Muscle layer of duodenum (tissue), 2 donors: ENCODE measurements around the gene ADAMTSL5.

Experiments used
- H3K27ac ChIP-seq: one replicate; pipeline ENCODE4 v1.7.0; 2013; ENCODE audit warnings: mild to moderate bottlenecking, low read length
- H3K27me3 ChIP-seq: one replicate; pipeline ENCODE4 v1.7.0; 2013; ENCODE audit warnings: low read depth, mild to moderate bottlenecking, control low read depth, low read length
- H3K36me3 ChIP-seq, 2 donors: one replicate each; pipeline ENCODE4 v1.7.0; 2013; ENCODE audit warnings: low read length in 2 of 2, control low read depth in 1 of 2, mild to moderate bottlenecking in 1 of 2; ENCODE audit not compliant: insufficient read depth in 2 of 2, control insufficient read depth in 1 of 2
- H3K4me1 ChIP-seq, 2 donors: one replicate each; pipeline ENCODE4 v1.7.0; 2013; ENCODE audit warnings: low read length in 2 of 2, mild to moderate bottlenecking in 2 of 2, control low read depth in 1 of 2, moderate library complexity in 1 of 2; ENCODE audit not compliant: insufficient read depth in 2 of 2, control insufficient read depth in 1 of 2
- H3K4me3 ChIP-seq, 2 donors: one replicate each; pipeline ENCODE4 v1.7.0; 2013; ENCODE audit warnings: low read length in 2 of 2, low read depth in 1 of 2, mild to moderate bottlenecking in 1 of 2
- H3K9me3 ChIP-seq, 2 donors: one replicate each; pipeline ENCODE4 v1.7.0; 2013; ENCODE audit warnings: low read length in 2 of 2, control low read depth in 1 of 2, mild to moderate bottlenecking in 1 of 2; ENCODE audit not compliant: control insufficient read depth in 1 of 2
- donor health status: healthy.

ADAMTSL5 gene

GRCh38 chr19:1512671-1513498 lies at the start of gene ADAMTSL5:
Gene ADAMTSL5, minus strand, starts transcription at chr19:1513019. Its CDS starts 2,076 bp downstream, at chr19:1510943.
- Histone ChIP-seq H3K27me3 (peaks cover 3% of the 10 kb centered on the region), H3K4me3 (peak within 1 kb of the TSS; percentile 44 to 61), H3K36me3 (no peaks in the 10 kb centered on the region), H3K4me1 (peaks cover 0 to 10% of the 10 kb centered on the region in 2 donors), H3K9me3 (peaks cover 0 to 4% of the 10 kb centered on the region in 2 donors), H3K27ac (no peak within 1 kb of the TSS)

- H3K27me3 ChIP-seq = no peaks in the 10 kb centered on the region
- no peak overlapping the region for H3K4me3 ChIP-seq
- no peak overlapping the region for H3K27ac ChIP-seq
- H3K4me1 ChIP-seq = peaks cover 0 to 8% of the 10 kb centered on the region in 2 donors
- H3K9me3 ChIP-seq = no peaks in the 10 kb centered on the region
- peaks cover 0 to 3% of the 10 kb centered on the region in 2 donors for H3K36me3 ChIP-seq
Observed at GRCh38 chr19:1561236-1561842, 48.5 kb upstream of the ADAMTSL5 start.

GRCh38 chr19:1560286-1560882 lies 47.6 kb upstream of the ADAMTSL5 start:
- Histone ChIP-seq H3K27me3 (no peaks in the 10 kb centered on the region), H3K9me3 (no peaks in the 10 kb centered on the region), H3K27ac (no peak overlapping the region), H3K36me3 (peaks cover 0 to 5% of the 10 kb centered on the region in 2 donors), H3K4me3 (no peak overlapping the region), H3K4me1 (no peaks in the 10 kb centered on the region)

- Histone ChIP-seq H3K4me1 (no peaks in the 10 kb centered on the region), H3K36me3 (peaks cover 0 to 5% of the 10 kb centered on the region in 2 donors), H3K27me3 (no peaks in the 10 kb centered on the region), H3K27ac (no peak overlapping the region), H3K9me3 (no peaks in the 10 kb centered on the region), H3K4me3 (no peak overlapping the region)
Observed at GRCh38 chr19:1558552-1558951, 45.7 kb upstream of the ADAMTSL5 start.

GRCh38 chr19:1556390-1557070 lies 43.7 kb upstream of the ADAMTSL5 start:
- no peaks in the 10 kb centered on the region for H3K9me3 ChIP-seq
- peaks cover 0 to 5% of the 10 kb centered on the region in 2 donors for H3K36me3 ChIP-seq
- no peak overlapping the region for H3K27ac ChIP-seq
- H3K4me1 ChIP-seq = no peaks in the 10 kb centered on the region
- H3K27me3 ChIP-seq = no peaks in the 10 kb centered on the region
- no peak overlapping the region for H3K4me3 ChIP-seq

- H3K9me3 ChIP-seq = no peaks in the 10 kb centered on the region
Observed at GRCh38 chr19:1555487-1556389, 42.9 kb upstream of the ADAMTSL5 start.

GRCh38 chr19:1554968-1555367 lies 42.1 kb upstream of the ADAMTSL5 start:
- Histone ChIP-seq H3K4me1 (no peaks in the 10 kb centered on the region), H3K27me3 (no peaks in the 10 kb centered on the region), H3K36me3 (peaks cover 0 to 5% of the 10 kb centered on the region in 2 donors), H3K27ac (no peak overlapping the region), H3K4me3 (no peak overlapping the region), H3K9me3 (no peaks in the 10 kb centered on the region)

More at GRCh38 chr19:1555487-1556389, 42.9 kb upstream of the ADAMTSL5 start:
- Histone ChIP-seq H3K4me3 (no peak overlapping the region), H3K4me1 (no peaks in the 10 kb centered on the region), H3K27me3 (no peaks in the 10 kb centered on the region), H3K36me3 (peaks cover 0 to 5% of the 10 kb centered on the region in 2 donors), H3K27ac (no peak overlapping the region)

GRCh38 chr19:1553415-1553814 lies 40.6 kb upstream of the ADAMTSL5 start:
- Histone ChIP-seq H3K9me3 (no peaks in the 10 kb centered on the region), H3K4me3 (no peak overlapping the region), H3K27me3 (no peaks in the 10 kb centered on the region), H3K36me3 (peaks cover 0 to 5% of the 10 kb centered on the region in 2 donors), H3K27ac (no peak overlapping the region), H3K4me1 (no peaks in the 10 kb centered on the region)

- Histone ChIP-seq H3K27me3 (no peaks in the 10 kb centered on the region), H3K4me1 (no peaks in the 10 kb centered on the region), H3K36me3 (peaks cover 0 to 1% of the 10 kb centered on the region in 2 donors), H3K27ac (no peak overlapping the region), H3K4me3 (no peak overlapping the region), H3K9me3 (no peaks in the 10 kb centered on the region)
Observed at GRCh38 chr19:1551068-1552040, 38.5 kb upstream of the ADAMTSL5 start.
